ENCODE data around the gene ENKUR. TPM values are rescaled to one million over a fixed set of nuclear protein-coding genes. Genes with fewer than 3 reads are reported as not detected.

ENKUR gene
- total RNA-seq, 4 donors from 2014 or later: 1.1 TPM; not detected in 3

DNA sequence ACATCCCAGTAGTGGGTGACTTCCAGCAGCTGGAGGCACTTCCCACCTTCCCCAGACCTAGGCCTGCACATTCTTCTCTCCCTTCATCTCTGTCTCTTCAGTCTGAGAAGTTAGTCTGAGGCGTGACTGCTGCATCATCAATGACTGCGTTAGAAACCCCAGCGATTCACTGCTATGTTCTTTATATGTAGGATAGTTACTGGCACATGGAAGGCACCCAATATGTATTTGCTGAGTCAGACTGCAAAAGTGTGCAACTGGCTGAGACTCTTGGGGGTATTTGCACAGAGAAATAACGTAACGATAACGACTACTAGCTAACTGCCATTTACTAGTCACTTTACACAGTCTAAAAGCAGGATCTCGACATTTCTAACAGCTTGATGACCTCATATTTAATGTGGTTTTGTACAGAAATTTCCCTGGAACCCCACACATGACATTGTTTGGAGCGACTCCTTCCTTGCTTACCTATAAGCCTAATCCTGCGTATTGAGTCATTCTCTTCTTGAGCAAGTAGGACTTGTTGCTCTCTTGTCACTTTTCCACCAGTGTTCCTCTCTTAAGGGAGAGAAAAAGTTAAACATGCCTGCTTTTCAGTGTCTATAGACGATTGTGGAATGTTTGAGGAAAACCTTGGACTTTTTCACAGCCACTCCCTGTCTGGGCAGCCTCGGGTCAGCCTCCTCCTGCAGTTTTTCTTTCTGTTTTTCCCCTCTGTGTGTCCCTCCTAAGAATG is 45.9 kb upstream of the ENKUR start:
- Histone ChIP-seq H3K4me3 (no peak overlapping the region), H3K9me3 (no peaks in the 10 kb centered on the region), H3K27me3 (peaks cover 4% of the 10 kb centered on the region), H3K4me1 (no peaks in the 10 kb centered on the region), H3K36me3 (no peaks in the 10 kb centered on the region), H3K27ac (peak overlapping the region in 2 of 4 donors; percentile 37)
- ATAC-seq: no peak
- 70 to 78% methylated on average over 8 to 11 of the region's 11 CpGs for WGBS, 2 donors (ENCODE audit: low coverage in 1 of 2)
- no peak for TF ChIP-seq POLR2AphosphoS5 (IDR thresholded peaks at IDR 0.05)
- no peak for TF ChIP-seq EP300 (IDR thresholded peaks at IDR 0.05)
- no peak for TF ChIP-seq CTCF (IDR thresholded peaks at IDR 0.05)
- TF ChIP-seq POLR2A (IDR thresholded peaks at IDR 0.05): no peak

GRCh38 chr10:25061125-25061524 is 45.2 kb upstream of the ENKUR start:
- ATAC-seq: no peak
- TF ChIP-seq CTCF (IDR thresholded peaks at IDR 0.05) (no peak), POLR2AphosphoS5 (IDR thresholded peaks at IDR 0.05) (no peak), POLR2A (IDR thresholded peaks at IDR 0.05) (no peak), EP300 (IDR thresholded peaks at IDR 0.05) (no peak)
- no peaks in the 10 kb centered on the region for H3K4me1 ChIP-seq
- peaks cover 4% of the 10 kb centered on the region for H3K27me3 ChIP-seq
- H3K9me3 ChIP-seq: no peaks in the 10 kb centered on the region
- no peak overlapping the region for H3K4me3 ChIP-seq
- no peaks in the 10 kb centered on the region for H3K36me3 ChIP-seq
- WGBS, 2 donors (ENCODE audit: low coverage in 1 of 2): 89 to 100% methylated on average over 5 to 7 of the region's 7 CpGs
- H3K27ac ChIP-seq: no peak overlapping the region

DNA sequence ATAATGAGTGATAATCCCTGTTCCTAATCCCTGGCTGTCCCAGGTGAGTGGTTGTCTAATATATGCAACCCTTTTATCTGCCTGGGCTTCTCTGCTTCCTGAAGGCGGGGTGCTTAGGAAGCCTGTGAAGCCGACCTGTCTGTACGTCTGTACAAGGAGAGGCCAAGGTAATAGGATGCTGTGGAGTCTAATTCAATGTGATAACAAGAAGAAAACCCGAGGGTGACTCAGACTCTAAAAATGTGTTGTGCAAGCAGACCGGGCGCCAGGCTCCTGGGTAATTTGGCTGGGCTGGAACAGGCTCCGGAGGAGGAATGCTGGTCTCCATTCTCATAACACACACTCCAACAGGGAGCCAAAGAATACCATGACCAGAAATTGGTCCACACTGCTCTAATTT is 44.0 kb upstream of the ENKUR start:
- Histone ChIP-seq H3K27ac (no peak overlapping the region), H3K27me3 (peaks cover 4% of the 10 kb centered on the region), H3K4me3 (no peak overlapping the region), H3K9me3 (no peaks in the 10 kb centered on the region), H3K4me1 (no peaks in the 10 kb centered on the region), H3K36me3 (no peaks in the 10 kb centered on the region)
- peak; percentile 16 for ATAC-seq
- WGBS, 2 donors (ENCODE audit: low coverage in 1 of 2): 55 to 78% methylated on average over 4 to 5 of the region's 7 CpGs
- TF ChIP-seq POLR2A (IDR thresholded peaks at IDR 0.05) (no peak), POLR2AphosphoS5 (IDR thresholded peaks at IDR 0.05) (no peak), EP300 (IDR thresholded peaks at IDR 0.05) (no peak), CTCF (IDR thresholded peaks at IDR 0.05) (no peak)

- WGBS, 2 donors (ENCODE audit: low coverage in 1 of 2): 55 to 63% methylated on average over 4 of the region's 4 CpGs
- Histone ChIP-seq H3K9me3 (no peaks in the 10 kb centered on the region), H3K27ac (no peak overlapping the region), H3K4me1 (no peaks in the 10 kb centered on the region), H3K27me3 (peaks cover 4% of the 10 kb centered on the region), H3K36me3 (no peaks in the 10 kb centered on the region), H3K4me3 (no peak overlapping the region)
- ATAC-seq: no peak
- TF ChIP-seq POLR2AphosphoS5 (IDR thresholded peaks at IDR 0.05) (no peak), POLR2A (IDR thresholded peaks at IDR 0.05) (no peak), CTCF (IDR thresholded peaks at IDR 0.05) (no peak), EP300 (IDR thresholded peaks at IDR 0.05) (no peak)
Measured at GRCh38 chr10:25057886-25058285, 41.9 kb upstream of the ENKUR start.

GRCh38 chr10:25056726-25057125 is 40.8 kb upstream of the ENKUR start:
- no peaks in the 10 kb centered on the region for H3K36me3 ChIP-seq
- H3K27me3 ChIP-seq: peaks cover 4% of the 10 kb centered on the region
- no peak for ATAC-seq
- H3K4me1 ChIP-seq: no peaks in the 10 kb centered on the region
- WGBS, 2 donors (ENCODE audit: low coverage in 1 of 2): 74 to 76% methylated on average over 3 of the region's 3 CpGs
- H3K9me3 ChIP-seq: no peaks in the 10 kb centered on the region
- no peak overlapping the region for H3K4me3 ChIP-seq
- H3K27ac ChIP-seq: no peak overlapping the region
- TF ChIP-seq POLR2AphosphoS5 (IDR thresholded peaks at IDR 0.05) (no peak), POLR2A (IDR thresholded peaks at IDR 0.05) (no peak), EP300 (IDR thresholded peaks at IDR 0.05) (no peak), CTCF (IDR thresholded peaks at IDR 0.05) (no peak)

Measured in gastroesophageal sphincter (tissue), 4 donors.